Activated CD4-positive, CD25-positive, alpha-beta regulatory T cell treated with anti-CD3 and anti-CD28 coated beads, Interleukin-2, amount 50 U/mL, for 72 hours (primary cell): ENCODE data around the gene SPATA22.
"Not testable (repeated sequence)": the region's sequence is repeated elsewhere in the genome, so short reads cannot be mapped to it uniquely, and the experiment has no call there.

Source experiments
- DNase-seq: peaks from one replicate; pipeline ENCODE4 v3.0.0; 2021

The SPATA22 gene

DNA sequence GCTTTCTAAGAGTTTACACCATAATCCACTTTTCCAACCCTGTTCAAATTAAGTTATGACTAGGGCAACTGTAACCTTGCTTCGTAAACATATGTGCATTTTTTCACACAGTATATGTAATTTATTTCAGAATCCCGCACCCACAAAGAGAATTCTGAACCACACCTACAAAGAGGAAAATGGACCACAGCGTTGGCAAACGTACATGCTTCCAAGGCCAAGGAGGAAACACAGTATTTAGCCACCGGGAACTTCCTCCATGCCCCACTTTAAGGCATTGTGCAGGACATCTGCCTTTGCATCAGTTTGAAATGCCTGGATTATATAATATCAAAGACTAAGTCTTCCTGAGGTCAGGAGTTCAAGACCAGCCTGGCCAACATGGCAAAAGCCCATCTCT lies 2.1 kb downstream of the SPATA22 start:
- DNase-seq: no peak

DNA sequence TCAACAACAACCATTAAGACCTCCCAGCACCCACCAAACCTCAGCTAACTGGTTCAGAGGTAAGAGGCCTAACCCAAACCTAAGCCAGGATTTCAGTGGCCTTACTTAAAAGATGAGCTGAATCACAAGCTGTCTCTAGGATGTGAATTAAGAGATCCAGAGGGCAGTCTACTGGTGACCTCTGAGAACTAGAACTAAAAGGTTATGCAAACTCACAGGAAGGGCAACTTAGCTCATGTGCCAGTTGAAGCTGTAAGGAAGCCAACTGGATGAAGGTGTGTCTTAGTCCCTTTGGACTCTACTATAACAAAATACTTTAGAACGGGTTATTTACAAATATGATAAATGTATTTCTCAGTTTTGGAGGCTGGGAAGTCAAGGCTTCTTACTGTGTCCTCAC lies 5.3 kb downstream of the SPATA22 start:
- DNase-seq: not testable (repeated sequence)

DNA sequence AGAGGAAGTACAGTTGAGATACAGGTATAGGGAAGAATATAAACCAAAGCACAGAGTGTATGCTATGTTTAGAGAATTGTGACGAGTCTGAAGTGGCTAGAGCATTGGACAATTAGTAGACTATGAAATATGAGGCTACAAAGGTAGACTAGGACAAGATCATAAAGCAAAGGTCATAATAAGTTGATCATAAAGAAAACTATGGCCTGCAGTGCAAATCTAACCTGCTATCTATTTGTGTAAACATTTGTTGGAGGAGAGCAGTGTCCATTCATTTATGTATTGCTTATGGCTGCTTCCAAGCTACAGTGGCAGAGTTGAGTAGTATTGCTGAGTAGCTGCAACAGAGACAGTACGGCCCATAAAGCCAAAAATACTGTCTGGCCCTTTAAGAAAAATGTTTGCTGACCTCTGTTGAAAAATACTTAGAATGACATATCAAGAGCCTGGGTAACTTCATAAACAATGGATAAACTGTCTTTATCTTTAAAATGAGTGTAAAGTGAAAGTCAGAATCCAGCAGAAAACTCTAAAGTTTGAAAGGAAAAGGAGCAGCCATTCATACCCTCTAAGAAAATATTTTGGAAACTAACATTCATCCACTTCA lies 23.5 kb downstream of the SPATA22 start:
- DNase-seq: no peak

DNA sequence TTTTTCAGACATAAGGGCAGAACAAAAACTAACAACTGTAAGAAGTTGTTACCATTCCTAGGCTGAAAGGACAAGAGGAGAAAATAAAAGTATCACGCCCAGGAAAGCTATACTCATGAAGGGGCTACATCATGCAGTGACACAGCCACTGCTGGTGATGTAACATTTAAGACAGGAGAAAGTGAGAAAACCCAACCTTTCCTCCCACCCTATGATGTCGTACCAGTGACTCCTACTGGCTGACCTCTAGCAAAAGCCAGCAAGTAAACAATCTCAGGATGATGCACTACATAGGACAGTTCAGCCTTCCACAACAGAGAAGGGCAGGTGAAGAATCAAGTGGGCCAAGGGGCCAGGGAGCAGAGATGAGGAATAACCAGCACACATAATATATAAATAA lies 24.0 kb downstream of the SPATA22 start:
- no peak for DNase-seq

DNA sequence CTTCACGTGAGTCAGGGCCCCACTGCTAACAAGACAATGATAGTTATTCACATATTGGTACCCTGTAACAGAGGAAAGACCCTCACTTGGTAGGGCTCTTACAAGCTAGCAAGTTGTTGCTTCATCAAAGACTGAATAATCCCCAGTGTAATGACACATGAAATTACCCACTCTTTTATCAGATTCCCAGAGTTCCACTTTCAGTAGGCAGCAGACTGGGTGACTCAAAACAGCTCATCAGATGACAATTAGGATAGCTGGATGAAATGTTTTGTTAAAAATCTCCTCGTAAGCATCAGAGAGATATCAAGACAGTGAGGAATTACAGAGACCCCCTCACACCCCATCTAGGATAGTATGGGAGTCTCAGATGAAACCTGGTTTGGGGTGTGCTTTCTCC lies 31.2 kb downstream of the SPATA22 start:
- no peak for DNase-seq

DNA sequence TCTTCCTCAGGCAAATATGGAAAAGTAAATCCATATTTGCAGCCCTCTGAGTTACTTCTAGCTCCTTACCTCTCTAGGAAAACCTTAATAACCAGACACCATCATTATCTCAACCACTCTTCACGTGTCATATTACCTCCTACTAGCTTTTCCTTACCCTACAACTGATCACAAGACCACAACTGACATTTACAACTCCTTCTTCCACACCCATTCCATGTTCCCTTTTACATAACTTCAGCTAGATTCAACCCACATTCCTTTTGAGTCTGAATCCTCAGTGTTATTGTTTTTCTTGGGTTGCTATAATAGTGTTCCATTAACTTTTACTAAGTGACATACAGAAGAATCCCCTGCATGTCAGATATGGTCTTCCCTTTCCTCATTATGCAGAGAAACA lies 33.3 kb downstream of the SPATA22 start:
- DNase-seq: no peak

DNA sequence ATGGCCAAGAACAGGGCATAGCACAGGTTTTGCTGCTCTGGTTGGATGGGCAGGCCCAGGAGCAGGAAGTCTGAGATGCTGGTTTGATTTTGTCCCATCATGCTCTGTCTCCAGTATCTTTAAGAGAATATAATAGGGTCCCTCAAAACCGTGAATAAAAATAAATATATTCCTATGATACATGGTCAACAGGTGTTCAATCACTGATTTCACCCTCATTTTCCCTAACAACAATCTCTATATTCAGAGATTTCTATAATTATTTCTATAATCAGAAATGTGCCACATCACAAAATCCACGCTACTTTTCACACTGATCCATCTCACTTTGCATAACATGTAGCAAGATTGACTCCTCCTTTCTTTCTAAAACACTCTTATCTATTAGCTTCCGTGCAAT lies 37.9 kb downstream of the SPATA22 start, which contains the start of gene OR1E2:
OR1E2 (minus strand) TSS at position 101 of the 400 bp plus-strand sequence; CDS start at position 101, 0 bp downstream.
- no peak for DNase-seq

DNA sequence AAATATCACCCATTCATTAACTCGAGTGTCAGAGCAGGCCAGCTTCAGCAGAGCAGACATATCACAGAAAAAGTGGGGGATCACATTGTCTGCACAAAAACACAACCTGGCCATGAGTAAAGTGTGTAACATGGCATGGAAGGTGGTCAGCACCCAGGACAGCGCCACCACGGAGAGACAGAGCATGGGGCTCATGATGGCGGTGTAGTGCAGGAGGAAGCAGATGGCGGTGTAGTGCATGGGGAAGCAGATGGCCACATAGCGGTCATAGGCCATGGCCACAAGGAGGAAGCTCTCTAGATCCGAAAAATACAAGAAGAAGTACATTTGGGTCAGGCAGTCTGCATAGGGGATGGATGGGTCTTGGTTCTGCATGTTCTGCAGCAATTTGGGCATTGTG lies 38.4 kb downstream of the SPATA22 start:
- DNase-seq: not testable (repeated sequence)

DNA sequence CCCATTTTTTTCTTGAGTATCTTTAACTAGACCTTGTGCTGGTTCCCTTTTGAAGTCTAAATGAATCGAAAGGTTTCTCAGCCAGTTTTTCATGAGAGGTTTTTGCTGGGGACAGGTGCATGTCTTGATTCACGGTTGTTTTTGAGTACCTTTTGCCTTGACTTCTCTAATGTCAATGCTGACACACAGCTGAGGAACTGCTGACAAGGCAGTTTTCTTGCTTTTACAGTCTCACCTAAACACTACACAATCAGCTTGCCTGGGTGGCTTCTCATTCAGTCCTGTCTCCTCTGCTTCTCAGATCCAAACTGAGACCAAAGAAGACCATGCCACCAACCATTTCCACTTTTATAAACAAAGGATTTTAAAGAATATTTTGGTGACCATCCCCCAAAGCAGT lies 53.4 kb downstream of the SPATA22 start:
- DNase-seq: no peak

DNA sequence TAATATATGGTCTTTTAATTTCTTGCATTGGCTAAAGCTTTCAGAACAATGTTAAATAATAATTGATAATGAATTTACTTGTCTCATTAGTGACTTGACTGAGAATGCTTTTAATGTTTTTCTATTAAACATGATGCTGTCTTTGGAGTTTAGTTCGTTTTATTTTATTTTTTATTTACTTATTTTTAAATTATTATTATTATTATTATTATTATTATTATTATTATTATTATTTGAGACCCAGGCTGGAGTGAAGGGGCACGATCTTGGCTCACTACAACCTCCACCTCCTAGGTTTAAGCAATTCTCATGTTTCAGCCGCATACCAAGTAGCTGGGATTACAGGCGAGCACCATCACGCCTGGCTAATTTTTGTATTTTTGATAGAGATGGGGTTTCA lies 56.0 kb downstream of the SPATA22 start:
- DNase-seq: no peak

DNA sequence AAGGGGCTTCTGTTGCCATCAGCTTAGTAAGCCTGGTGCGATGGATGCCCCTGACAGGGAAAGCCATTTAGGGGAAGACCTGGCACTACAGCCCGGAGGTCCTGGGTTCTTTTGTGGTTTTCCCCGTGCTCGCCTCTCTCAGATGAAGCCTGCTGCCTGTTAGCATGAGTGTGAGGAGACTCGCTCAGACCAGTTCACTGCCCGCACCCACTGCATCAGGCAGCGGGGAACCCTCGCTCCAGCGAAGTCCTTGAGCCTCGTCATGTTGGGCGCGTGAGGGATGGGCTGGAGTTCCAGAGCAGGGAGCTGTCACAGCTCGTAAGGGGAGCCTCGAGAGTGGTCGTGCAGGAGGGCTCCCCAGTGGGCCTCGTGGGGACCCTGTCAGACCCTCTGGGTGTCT lies 59.4 kb downstream of the SPATA22 start:
- DNase-seq: not testable (repeated sequence)

DNA sequence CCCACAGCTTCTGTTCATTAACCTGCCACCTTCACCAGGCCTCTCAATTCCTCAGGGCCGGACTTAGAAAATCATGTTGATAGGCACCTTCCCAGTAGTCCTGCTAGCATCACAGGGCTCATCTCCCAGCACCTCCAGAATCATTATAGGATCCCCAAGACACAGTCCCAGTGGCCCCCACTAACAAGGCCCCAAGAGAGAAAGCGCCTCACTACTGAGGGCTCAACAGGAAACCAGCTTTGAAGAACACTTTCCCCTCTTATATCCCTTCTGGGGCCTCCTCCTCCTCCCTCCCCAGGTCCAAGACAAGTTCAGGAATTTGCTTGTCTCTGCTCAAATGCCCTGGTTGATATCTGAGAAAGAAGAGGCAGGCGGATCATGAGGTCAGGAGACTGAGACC lies 60.5 kb downstream of the SPATA22 start, which contains the start of gene OR3A3:
OR3A3 (plus strand) TSS at position 301 of the 400 bp plus-strand sequence.
- no peak for DNase-seq

DNA sequence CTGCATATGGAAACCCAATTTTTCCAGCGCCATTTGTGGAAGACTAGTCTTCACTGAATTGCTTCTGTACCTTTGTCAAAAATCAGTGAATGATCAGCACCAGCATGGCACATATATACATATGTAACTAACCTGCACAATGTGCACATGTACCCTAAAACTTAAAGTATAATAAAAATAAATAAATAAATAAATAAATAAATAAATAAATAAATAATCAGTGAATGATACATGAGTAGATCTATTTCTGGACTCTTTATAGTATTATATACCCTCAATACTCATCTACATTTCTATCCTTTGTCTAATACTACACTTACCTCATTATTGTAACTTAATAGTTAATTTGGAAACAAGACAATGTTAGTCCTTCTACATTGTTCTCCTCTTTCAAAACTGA lies 67.8 kb downstream of the SPATA22 start:
- not testable (repeated sequence) for DNase-seq

DNA sequence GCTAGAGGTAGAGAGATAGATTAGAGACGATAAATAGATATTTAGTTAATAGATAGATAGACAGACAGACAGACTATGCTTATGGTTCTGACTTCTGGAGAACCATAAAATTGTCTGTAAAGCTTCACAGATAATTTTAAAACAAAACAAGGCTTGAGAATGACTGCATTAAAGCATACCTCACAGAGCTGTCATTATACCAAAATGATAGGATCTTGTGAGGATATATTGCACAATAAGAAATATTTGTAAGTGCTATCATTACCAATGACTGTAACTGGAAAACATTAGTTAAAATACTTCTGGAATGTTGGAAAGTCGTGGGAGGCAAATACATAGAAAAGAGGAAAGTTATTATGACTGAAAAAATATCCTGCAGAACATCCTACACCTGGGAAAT lies 69.8 kb downstream of the SPATA22 start:
- DNase-seq: no peak

DNA sequence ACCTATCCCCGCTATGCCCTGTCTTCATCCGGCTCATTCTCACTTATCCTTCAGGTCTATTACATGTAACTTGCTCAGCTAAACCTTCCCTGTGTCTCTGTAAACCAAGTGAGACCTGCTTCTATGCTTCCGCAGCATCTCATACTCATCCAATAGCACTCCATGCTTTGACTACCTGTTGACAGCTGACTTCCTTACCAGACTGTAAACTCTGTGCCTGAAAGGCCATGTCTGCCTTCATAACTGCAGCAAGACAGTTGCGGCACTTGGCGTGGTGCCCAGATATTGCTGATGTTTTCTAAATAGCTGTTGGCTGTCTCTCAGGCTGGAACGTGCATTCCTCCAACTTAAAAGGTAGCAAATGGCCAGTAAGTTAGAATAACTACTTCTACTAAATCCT lies 71.6 kb downstream of the SPATA22 start:
- DNase-seq: no peak

DNA sequence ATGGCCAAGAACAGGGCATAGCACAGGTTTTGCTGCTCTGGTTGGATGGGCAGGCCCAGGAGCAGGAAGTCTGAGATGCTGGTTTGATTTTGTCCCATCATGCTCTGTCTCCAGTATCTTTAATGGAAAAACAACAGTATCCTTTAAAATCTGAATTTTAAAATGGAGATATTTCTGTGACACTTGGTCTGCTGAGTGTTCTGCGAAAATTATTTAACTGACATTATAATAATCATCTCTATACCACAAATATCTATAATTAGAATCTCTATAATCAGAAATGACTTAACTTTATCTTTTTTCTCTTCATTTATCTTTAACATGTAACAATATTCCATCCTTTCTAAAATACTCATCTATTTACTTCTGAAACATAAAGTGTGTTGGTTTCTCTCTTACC lies 73.3 kb downstream of the SPATA22 start, which contains the start of gene OR1E1:
OR1E1 (minus strand) TSS at position 101 of the 400 bp plus-strand sequence; CDS start at position 101, 0 bp downstream.
- DNase-seq: no peak

DNA sequence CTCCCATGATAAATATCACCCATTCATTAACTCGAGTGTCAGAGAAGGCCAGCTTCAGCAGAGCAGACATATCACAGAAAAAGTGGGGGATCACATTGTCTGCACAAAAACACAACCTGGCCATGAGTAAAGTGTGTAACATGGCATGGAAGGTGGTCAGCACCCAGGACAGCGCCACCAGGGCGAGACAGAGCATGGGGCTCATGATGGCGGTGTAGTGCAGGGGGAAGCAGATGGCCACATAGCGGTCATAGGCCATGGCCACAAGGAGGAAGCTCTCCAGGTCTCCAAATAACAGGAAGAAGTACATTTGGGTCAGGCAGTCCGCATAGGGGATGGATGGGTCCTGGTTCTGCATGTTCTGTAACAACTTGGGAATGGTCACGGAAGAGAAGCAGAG lies 73.8 kb downstream of the SPATA22 start:
- DNase-seq: not testable (repeated sequence)
